ENCODE measurements around the gene REXO4.

GRCh38 chr9:133454943-133455673, 37.3 kb upstream of the REXO4 start:
- no peak for TF ChIP-seq POLR2A (IDR thresholded peaks at IDR 0.05)
- no peak for TF ChIP-seq CTCF (IDR thresholded peaks at IDR 0.05)

Data from esophagus squamous epithelium (tissue), 4 donors.